ENCODE results near the gene CAMK2G.

DNA sequence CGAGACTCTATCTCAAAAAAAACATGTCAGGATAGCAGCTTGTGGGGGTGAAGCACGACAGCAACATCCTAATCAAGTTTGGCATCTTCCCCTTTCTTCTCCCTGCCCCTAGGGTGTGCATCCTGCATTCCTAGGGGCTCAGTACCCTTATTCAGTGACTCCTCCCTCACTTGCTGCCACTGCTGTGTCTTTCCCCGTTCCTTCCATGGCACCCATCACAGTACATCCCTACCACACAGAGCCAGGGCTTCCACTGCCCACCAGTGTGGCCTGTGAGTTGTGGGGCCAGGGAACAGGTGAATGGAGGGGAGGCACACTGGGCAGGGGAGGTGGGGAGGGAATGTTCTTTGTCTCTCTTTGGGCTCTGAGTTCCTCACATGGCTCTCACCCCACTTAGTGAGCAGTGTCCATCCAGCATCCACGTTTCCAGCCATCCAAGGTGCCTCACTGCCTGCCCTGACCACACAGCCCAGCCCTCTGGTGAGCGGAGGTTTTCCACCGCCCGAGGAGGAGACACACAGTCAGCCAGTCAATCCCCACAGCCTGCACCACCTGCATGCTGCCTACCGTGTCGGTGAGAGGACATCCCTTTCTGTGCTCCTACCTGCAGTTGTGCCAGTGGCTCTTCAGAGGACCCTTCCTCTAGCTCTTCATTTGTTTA is 74.3 kb downstream of the CAMK2G start:
- TF ChIP-seq, protein P1, sequence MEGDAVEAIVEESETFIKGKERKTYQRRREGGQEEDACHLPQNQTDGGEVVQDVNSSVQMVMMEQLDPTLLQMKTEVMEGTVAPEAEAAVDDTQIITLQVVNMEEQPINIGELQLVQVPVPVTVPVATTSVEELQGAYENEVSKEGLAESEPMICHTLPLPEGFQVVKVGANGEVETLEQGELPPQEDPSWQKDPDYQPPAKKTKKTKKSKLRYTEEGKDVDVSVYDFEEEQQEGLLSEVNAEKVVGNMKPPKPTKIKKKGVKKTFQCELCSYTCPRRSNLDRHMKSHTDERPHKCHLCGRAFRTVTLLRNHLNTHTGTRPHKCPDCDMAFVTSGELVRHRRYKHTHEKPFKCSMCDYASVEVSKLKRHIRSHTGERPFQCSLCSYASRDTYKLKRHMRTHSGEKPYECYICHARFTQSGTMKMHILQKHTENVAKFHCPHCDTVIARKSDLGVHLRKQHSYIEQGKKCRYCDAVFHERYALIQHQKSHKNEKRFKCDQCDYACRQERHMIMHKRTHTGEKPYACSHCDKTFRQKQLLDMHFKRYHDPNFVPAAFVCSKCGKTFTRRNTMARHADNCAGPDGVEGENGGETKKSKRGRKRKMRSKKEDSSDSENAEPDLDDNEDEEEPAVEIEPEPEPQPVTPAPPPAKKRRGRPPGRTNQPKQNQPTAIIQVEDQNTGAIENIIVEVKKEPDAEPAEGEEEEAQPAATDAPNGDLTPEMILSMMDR (conservative IDR thresholded peaks at IDR 0.05; ENCODE audit: low read depth in 2 of 2), result no peak
- no peak for TF ChIP-seq EZH2phosphoT487 (IDR thresholded peaks at IDR 0.05; ENCODE audit: unreplicated experiment)
- TF ChIP-seq EZH2 (IDR thresholded peaks at IDR 0.05; ENCODE audit: low read depth, unreplicated experiment), result no peak
- TF ChIP-seq, protein P2, sequence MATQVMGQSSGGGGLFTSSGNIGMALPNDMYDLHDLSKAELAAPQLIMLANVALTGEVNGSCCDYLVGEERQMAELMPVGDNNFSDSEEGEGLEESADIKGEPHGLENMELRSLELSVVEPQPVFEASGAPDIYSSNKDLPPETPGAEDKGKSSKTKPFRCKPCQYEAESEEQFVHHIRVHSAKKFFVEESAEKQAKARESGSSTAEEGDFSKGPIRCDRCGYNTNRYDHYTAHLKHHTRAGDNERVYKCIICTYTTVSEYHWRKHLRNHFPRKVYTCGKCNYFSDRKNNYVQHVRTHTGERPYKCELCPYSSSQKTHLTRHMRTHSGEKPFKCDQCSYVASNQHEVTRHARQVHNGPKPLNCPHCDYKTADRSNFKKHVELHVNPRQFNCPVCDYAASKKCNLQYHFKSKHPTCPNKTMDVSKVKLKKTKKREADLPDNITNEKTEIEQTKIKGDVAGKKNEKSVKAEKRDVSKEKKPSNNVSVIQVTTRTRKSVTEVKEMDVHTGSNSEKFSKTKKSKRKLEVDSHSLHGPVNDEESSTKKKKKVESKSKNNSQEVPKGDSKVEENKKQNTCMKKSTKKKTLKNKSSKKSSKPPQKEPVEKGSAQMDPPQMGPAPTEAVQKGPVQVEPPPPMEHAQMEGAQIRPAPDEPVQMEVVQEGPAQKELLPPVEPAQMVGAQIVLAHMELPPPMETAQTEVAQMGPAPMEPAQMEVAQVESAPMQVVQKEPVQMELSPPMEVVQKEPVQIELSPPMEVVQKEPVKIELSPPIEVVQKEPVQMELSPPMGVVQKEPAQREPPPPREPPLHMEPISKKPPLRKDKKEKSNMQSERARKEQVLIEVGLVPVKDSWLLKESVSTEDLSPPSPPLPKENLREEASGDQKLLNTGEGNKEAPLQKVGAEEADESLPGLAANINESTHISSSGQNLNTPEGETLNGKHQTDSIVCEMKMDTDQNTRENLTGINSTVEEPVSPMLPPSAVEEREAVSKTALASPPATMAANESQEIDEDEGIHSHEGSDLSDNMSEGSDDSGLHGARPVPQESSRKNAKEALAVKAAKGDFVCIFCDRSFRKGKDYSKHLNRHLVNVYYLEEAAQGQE (IDR thresholded peaks at IDR 0.05; ENCODE audit: unreplicated experiment), result no peak
- TF ChIP-seq CREB1 (CRISPR knock-in tag; IDR thresholded peaks at IDR 0.05; ENCODE audit: low read depth), result no peak
- TF ChIP-seq POLR2AphosphoS5 (IDR thresholded peaks at IDR 0.05; ENCODE audit: low read depth), result no peak
- TF ChIP-seq JUNB (IDR thresholded peaks at IDR 0.05; ENCODE audit: unreplicated experiment), result no peak
- no peak for TF ChIP-seq NANOG (IDR thresholded peaks at IDR 0.05; ENCODE audit: borderline replicate concordance)
- TF ChIP-seq ETS1 (IDR thresholded peaks at IDR 0.05), result no peak

Data from GM23338 (cell line).